Tongue (tissue), 2 donors: ENCODE results near the gene DCDC1. TPM values are rescaled to one million over a fixed set of nuclear protein-coding genes. Genes with fewer than 3 reads are reported as not detected.
"Not testable (repeated sequence)": the region's sequence is repeated elsewhere in the genome, so short reads cannot be mapped to it uniquely, and the experiment has no call there.

Experiments used
- DNase-seq: peaks from one replicate; pipeline ENCODE4 v3.0.0-alpha.2; 2015
- total RNA-seq: library from RNA; depleted of rRNA; stranded (reverse); fragments of >200 nt; gene quantifications from one replicate; pipeline ENCODE4 v1.2.3, GENCODE V29; 2014

Gene DCDC1
- total RNA-seq, 1 donor from 2014 or later: 0.62 TPM

GRCh38 chr11:31328697-31329096 is 40.8 kb downstream of the DCDC1 start:
- no peak for DNase-seq

- no peak for DNase-seq
Observed at GRCh38 chr11:31327417-31327816, 42.1 kb downstream of the DCDC1 start.

GRCh38 chr11:31326470-31327148 is 42.9 kb downstream of the DCDC1 start:
- no peak for DNase-seq

- DNase-seq: no peak
Observed at GRCh38 chr11:31325160-31325559, 44.4 kb downstream of the DCDC1 start.

GRCh38 chr11:31323145-31323544 is 46.4 kb downstream of the DCDC1 start:
- DNase-seq: no peak

DNA sequence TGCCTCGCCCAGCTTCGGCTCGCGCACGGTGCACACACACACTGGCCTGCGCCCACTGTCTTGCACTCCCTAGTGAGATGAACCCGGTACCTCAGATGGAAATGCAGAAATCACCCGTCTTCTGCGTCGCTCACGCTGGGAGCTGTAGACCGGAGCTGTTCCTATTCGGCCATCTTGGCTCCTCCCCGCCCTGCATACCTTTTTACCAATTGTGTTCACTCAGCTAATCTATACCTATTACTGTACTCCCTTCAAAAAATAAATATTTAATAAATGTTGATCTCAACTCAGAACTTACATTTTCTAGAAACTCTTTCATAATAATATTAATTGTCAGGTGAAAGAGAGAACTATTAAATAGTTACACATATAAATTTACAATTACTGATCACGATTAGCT is 48.0 kb downstream of the DCDC1 start:
- DNase-seq: not testable (repeated sequence)

DNA sequence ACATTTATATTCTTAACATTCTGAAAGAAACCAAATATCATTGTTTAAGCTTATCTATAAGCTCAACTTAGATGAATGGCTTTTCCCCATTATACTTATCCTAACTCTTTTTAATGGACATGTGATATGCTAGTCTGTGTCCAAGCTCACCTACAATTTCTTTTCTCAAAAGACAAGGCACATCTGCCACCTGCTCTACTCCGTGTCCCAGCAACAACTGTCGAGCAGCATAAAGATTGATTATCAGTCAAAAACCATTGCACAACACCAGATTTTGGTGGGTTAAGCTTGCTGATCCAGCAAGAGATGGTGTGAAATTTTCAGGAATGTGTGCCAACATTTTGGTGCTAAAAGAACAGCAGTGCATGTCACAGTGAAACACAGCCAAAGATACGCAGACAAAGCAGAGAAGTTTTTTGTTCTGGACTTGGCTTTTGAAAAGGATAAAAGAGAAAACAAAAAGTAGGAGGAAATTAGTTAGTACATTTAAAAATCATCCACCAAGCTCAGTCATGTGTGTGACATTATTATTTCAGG is 65.8 kb downstream of the DCDC1 start:
- peak; percentile 54 for DNase-seq

DNA sequence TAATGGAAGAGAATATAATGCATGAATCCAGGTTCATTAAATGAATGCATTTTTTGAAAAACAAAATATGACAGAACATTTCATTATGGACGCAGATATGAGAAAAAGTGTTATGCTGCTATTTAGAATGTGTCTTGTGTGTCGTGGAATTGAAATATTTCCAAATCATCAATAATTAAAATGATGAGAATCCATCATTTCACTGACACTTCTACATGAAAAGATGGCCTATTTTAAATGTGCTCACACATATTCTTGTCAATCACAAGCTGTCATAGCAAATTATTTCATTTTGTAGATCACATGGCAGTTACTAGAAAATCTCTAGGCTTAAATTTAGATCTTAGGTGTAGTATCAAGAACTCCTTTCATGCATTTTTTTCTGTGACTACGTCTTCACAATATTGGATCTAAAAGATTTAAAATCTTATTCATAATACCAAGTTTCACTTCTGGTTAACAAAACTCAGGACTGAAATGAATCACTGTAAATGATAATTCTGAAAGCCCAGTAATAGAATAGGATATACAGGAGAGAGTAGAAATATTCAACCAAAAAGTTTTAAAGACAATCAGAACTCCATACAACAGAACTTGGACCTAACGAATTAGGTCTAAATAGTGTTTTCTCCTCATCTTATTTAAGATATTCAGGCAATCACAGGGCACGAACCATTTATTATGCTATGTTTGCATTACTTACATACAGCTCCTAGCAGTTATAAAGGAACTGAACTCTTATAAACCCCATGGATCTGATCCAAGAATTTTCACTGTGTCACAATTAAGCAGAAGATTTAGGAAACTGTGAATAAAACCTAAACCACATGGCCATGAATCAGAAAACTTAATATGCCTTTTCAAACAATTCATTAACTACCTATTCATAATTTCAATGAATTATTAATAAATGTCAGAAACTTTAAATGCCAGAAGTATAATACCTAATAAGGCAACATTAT is 67.7 kb downstream of the DCDC1 start:
- DNase-seq: no peak

- no peak for DNase-seq
Observed at GRCh38 chr11:31295308-31295707, 74.2 kb downstream of the DCDC1 start.

DNA sequence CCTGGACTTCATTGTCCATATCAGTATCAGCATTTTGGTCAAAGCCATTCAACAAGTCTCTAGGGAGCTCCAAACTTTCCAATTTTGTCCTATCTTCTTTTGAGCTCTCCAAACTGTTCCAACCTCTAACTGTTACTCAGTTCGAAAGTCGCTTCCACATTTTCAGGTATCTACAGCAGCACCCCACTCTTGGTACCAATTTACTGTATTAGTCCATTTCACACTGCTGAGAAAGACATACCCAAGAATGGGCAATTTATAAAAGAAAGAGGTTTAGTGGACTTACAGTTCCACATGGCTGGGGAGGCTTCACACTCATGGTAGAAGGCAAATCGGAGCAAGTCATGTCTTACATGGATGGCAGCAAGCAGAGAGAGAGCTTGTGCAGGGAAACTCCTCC is 96.0 kb downstream of the DCDC1 start:
- not testable (repeated sequence) for DNase-seq

- DNase-seq: no peak
Observed at GRCh38 chr11:31267720-31268119, 101.8 kb downstream of the DCDC1 start.

DNA sequence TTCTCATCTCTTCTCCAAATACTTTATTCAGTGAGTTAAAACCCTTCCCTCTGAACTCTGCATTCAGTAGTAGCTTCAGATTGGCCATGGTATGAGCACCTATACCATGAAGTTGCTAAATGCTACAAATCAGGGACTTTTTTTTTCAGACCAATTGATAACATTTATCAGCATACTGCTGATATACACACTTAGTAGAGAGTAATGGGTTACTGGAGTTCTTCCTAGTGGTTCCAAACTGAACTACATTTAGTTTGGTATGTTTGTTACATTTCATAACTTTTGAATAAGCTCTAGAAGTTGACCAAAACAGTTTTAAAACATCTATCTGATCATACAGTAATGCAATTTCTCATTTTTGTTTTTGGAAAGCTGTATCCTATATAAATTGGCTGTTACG is 104.7 kb downstream of the DCDC1 start:
- no peak for DNase-seq

GRCh38 chr11:31262761-31263160 is 106.8 kb downstream of the DCDC1 start:
- DNase-seq: no peak

GRCh38 chr11:31259797-31260196 is 109.7 kb downstream of the DCDC1 start:
- DNase-seq: no peak

GRCh38 chr11:31254415-31254814 is 115.1 kb downstream of the DCDC1 start:
- DNase-seq: no peak

- no peak for DNase-seq
Observed at GRCh38 chr11:31248768-31249167, 120.8 kb downstream of the DCDC1 start.

DNA sequence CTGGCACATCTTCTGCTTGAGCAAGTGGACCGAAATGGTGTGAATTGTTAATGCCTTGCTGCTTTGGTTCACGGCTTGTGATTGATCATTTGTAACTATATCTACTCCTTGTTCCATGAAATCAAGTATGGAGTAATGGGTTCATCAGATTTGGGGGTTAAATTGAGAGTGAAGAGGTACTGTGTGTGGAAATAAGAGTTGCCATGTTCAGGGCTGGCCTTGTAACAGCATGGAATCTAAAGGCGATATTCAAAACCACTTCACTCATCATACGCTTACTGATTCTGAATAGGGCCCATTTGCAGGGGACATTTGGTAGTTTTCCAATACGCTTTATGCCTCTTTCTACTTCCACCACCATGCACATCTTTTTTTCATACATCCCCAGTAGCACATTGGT is 122.2 kb downstream of the DCDC1 start:
- no peak for DNase-seq

DNA sequence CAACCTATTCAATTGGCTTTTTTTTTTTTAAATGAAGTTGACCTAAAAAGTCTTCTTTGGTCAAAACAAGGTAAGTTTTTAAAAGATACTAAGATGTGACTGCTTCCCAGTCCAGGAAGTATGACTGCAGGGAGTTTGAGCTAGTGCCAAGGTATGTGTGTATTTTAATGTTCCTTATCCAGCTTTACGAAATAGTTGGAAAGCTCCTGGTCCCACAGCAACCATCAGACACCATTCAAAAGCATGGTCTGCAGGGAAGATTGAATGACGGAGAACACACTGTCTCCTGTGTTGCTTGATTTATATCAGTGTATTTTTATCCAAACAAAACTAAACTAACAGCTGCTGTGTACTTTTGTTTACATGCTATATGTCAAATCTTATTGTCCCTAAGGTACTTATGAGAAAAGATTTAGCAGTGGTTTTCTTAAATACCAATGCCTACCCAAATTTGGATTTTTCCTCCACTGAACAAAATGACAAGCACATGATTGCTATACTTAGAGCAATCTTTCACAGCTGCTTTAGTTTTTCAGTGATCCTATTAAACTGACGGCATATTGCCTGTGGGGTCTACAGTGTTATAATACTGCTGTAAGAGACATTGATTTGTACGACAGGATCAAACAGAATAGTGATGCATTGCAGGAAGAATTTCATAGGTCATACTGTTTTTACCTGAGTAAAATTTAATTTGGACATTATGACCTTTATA is 122.9 kb downstream of the DCDC1 start:
- DNase-seq: peak; percentile 47

DNA sequence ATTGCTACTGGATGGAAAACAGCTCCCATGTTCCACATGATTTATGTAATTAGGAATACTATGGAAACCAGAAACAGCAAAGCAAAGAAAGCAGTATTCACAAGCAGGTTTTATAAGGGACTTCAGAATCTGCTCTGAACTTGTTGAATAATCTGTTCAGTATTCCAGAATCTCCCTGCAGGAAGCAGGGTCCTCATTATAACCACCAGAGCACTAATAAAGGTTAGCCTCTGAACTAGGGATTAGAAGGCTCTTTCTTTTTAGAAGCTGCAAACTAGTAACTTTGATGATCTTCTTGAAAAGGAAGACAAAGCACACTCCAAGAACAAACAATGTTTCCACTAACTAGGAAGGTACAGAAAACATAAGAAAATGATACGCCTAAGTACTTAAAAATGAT is 125.8 kb downstream of the DCDC1 start:
- DNase-seq: peak; percentile 16

GRCh38 chr11:31240340-31240904 is 129.1 kb downstream of the DCDC1 start:
- DNase-seq: peak; percentile 77

DNA sequence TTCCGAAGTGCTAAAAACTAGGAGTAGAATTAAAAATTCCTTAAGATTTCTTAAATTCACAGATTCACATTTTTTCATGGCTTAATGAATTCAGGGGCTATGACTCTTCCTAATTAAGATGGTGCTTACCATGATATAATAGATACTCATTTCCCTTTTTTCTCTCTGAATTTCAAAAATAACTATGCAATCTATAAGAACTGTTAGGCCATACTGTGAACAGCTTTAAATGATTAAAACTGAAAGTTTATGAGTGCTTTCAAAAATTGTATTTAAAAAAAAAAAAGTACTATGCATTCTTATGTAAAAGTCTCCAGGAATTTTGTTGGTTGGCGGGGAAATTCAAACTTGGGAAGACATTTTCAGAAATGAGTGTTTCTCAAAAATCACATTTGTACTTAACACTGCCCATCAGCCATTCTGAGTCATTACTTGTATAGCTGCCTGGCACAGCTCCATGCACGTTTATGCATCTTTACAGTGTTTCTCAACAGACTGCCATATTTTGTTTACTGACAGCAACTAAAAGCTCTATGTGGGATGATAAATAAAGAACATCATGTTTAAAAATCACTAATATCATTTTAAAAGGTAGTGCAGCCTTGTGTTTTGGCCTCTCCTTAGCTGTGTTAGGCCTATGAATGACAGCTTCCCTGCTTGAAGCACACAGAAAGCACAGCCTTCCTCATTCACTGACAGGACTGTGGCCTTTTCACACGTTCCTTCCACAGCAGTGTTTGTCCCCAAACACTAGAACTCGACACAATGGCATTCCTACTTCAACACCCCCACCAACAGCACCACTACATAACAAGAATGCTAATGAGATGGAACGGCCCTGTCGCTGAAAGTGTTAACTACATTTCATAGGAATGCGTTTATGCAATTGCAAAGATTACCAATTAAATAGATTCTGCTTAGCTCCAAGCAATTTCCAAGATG is 131.4 kb downstream of the DCDC1 start:
- DNase-seq: no peak
